CD4-positive, alpha-beta T cell treated with Interleukin-21 for 1 hour (primary cell): Measurements from ENCODE around the gene TAPBP.
"Not testable (repeated sequence)": the region's sequence is repeated elsewhere in the genome, so short reads cannot be mapped to it uniquely, and the experiment has no call there.

Source experiments
- DNase-seq: peaks from one replicate; pipeline ENCODE4 v3.0.0-alpha.2; 2020

TAPBP gene

GRCh38 chr6:33273924-33274902, 39.7 kb downstream of the TAPBP start:
- DNase-seq = no peak

- no peak for DNase-seq
Observed at GRCh38 chr6:33273129-33273923, 40.6 kb downstream of the TAPBP start.

- DNase-seq = no peak
Observed at GRCh38 chr6:33272275-33273128, 41.4 kb downstream of the TAPBP start.

- peak; percentile 97 for DNase-seq
Observed at GRCh38 chr6:33271468-33272274, 42.2 kb downstream of the TAPBP start, which contains the start of the genes RPS18 and VPS52. TSS of gene RPS18 (plus strand) at chr6:33272075. CDS start at chr6:33272120, 45 bp downstream. TSS of gene VPS52 (minus strand) at chr6:33271876. CDS start at chr6:33271675, 201 bp downstream.

GRCh38 chr6:33271117-33271467, 42.8 kb downstream of the TAPBP start:
- no peak for DNase-seq

GRCh38 chr6:33264015-33264414, 49.9 kb downstream of the TAPBP start:
- no peak for DNase-seq

- not testable (repeated sequence) for DNase-seq
Observed at GRCh38 chr6:33262490-33262889, 51.4 kb downstream of the TAPBP start.

GRCh38 chr6:33259032-33259431, 54.8 kb downstream of the TAPBP start:
- no peak for DNase-seq

GRCh38 chr6:33254591-33254990, 59.3 kb downstream of the TAPBP start:
- DNase-seq = no peak

- no peak for DNase-seq
Observed at GRCh38 chr6:33252759-33253158, 61.1 kb downstream of the TAPBP start.

- DNase-seq = no peak
Observed at GRCh38 chr6:33251395-33252012, 62.4 kb downstream of the TAPBP start.

- DNase-seq = no peak
Observed at GRCh38 chr6:33250731-33251130, 63.1 kb downstream of the TAPBP start.

- no peak for DNase-seq
Observed at GRCh38 chr6:33249732-33250630, 63.9 kb downstream of the TAPBP start.
